A549 treated with DMSO at 1 μM for 4 hours (cell line): ENCODE measurements around the gene CASKIN2. TPM values are rescaled to one million over a fixed set of nuclear protein-coding genes. Genes with fewer than 3 reads are reported as not detected.

Experiments used
- total RNA-seq: library from RNA; stranded (reverse); fragments of 200-300 nt; extraction: Qiagen RNA extraction; gene quantifications from 5 replicates; pipeline ENCODE4 v1.2.3, GENCODE V29; 2022; ENCODE audit warnings: low read depth

Gene CASKIN2
- 8.2 to 12.4 TPM (median 11.1 TPM) in 5 replicates for total RNA-seq

GRCh38 chr17:75515496-75516254 is at the start of gene CASKIN2:
TSS of gene CASKIN2 (minus strand) at chr17:75515537. CDS start at chr17:75513804, 1,733 bp downstream.

DNA sequence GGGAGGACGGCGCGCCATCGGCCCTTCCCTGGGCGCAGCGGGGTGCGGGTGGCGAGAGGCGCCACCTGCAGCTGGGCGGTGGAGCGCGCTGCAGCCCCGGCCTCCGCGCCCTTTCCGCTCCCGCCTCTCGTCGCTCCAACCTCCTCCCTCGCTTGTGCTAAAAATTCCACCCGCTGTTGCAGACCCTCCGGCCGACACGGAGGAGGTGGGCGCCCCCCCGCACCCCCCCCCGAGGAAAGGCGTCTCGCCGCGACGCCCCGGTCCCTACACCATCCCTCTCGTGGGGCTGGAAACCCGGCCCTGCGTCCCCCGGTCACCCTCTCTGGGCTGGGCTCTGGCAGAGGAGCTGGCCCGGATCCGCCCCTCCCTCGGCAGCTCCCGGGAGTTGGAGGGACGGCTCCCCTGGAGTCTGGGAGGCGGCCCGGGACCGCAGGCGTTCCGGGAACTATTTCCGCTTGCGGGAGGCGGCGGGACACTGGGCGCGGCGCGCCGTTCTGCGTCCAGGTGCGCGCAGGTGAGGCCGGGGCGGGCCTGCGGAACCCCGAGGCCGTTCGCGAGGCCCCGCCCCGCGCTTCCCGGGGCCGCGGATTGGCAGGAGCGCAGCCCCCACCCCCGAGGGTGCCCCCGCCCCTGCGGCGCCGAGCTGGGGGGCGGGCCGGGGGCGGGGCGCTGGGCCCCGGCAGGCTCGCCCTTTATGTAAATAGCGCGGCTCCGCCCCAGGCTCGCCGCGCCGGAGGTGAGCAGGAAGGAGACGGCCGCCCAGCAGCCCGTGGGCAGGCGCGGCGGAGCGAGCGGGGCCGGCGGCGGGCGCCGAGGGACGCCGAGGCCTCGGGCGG is 9.9 kb upstream of the CASKIN2 start, which contains the start of gene LLGL2:
Gene LLGL2, plus strand, starts transcription at position 728 of the 836 bp plus-strand sequence. CDS start 17,730 bp downstream, outside the sequence.

DNA sequence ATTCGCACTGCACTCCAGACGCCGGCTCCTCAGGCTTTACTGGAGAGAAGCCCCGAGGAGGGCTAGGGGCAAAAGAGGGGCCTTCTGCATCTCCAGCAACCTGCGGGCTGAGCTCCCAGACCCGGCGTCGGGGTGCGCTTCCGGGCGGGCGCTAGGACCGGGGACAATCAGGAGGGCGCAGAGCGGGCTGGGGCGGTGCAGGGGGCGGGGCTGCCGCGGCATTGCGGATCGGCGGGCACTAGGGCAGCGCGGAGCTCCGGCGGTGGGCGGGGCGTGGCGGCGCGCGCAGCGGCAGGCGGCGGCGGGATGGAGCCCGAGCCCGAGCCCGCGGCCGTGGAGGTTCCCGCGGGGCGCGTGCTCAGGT is 900 bp upstream of the CASKIN2 start, which contains the start of gene TSEN54:
Gene TSEN54, plus strand, starts transcription at position 274 of the 364 bp plus-strand sequence. Its CDS starts 33 bp downstream, at position 307.

DNA sequence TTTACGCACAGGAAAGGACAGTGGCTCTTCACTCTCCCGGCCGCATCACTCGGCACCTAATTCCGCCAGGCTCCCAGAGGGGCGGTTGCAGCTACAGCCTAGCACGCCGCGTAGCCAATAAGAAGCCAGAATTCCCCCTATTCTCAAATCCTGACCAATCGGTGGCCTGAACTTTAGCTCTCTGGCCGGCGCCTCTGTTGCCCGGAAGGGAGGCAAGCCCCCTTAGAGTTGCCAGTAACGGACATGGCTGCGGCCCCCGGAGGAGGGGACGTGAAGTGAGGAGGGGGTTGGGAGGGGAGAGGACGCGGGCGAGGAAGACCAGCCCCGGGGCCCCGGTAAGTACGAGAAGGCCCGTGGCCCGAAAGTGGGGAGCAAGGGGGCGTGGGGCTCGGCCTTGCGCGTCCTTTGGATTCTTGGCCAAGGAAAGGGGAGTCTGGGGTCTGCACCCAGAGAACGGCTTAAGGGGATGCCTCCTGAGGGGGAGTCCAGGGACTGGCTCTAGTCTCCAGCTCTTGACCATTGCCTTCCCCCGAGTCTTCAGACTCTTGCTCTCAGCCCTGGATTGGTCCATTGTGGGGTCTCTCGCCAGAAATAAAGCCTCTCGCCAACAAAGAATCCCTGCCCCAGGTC is 58.8 kb downstream of the CASKIN2 start, which contains the start of gene TMEM94:
Gene TMEM94, plus strand, starts transcription at position 219 of the 630 bp plus-strand sequence. CDS start 15,271 bp downstream, outside the sequence.

Other genes with a start within 250 kb of the CASKIN2 start
- gene MIF4GD, start 244.3 kb downstream of the CASKIN2 start, total RNA-seq: 33.8 to 37.5 TPM (median 36.9 TPM) in 5 replicates
- gene SLC25A19, start 226.1 kb downstream of the CASKIN2 start, total RNA-seq: 20.0 to 23.1 TPM (median 22.8 TPM) in 5 replicates
- gene GRB2, start 109.9 kb downstream of the CASKIN2 start, total RNA-seq: 87.7 to 118 TPM (median 107 TPM) in 5 replicates
- 41.1 to 55.0 TPM (median 45.5 TPM) in 5 replicates for gene TMEM94, start 58.9 kb downstream of the CASKIN2 start, total RNA-seq
- 26.6 to 51.1 TPM (median 43.3 TPM) in 5 replicates for gene TSEN54, start 991 bp upstream of the CASKIN2 start, total RNA-seq
- gene LLGL2, start 10.2 kb upstream of the CASKIN2 start, total RNA-seq: 21.4 to 28.2 TPM (median 25.4 TPM) in 5 replicates
- gene MYO15B, start 72.3 kb upstream of the CASKIN2 start, total RNA-seq: 45.2 to 59.3 TPM (median 52.1 TPM) in 5 replicates
- 0.55 to 0.83 TPM (median 0.64 TPM) in 5 replicates for gene SMIM5, start 117.9 kb upstream of the CASKIN2 start, total RNA-seq
- gene RECQL5, start 151.6 kb upstream of the CASKIN2 start, total RNA-seq: 18.7 to 27.1 TPM (median 26.1 TPM) in 5 replicates
- gene SAP30BP, start 151.8 kb upstream of the CASKIN2 start, total RNA-seq: 97.6 to 105 TPM (median 103 TPM) in 5 replicates
- 44.5 to 54.7 TPM (median 48.0 TPM) in 5 replicates for gene ITGB4, start 205.9 kb upstream of the CASKIN2 start, total RNA-seq
- gene GALK1, start 249.7 kb upstream of the CASKIN2 start, total RNA-seq: 51.8 to 72.3 TPM (median 62.1 TPM) in 5 replicates